K562 (cell line): Measurements from ENCODE around the gene WDR46. TPM values are rescaled to one million over a fixed set of nuclear protein-coding genes. Genes with fewer than 3 reads are reported as not detected.
A peak's percentile ranks its signal among the peaks of the same experiment; 100 is the strongest.

ENCODE experiments used
- CREBBP ChIP-seq: IDR thresholded peaks from one replicate; pipeline ENCODE4 v1.6.1; 2012; ENCODE audit warnings: low read depth, mild to moderate bottlenecking, control low read depth, inconsistent platforms, low read length
- CXXC5 ChIP-seq: fragments of 250-450 bp; sonication (Bioruptor Pico); IDR thresholded peaks from 2 replicates; pipeline ENCODE4 v1.8.0; 2022; ENCODE audit warnings: inconsistent platforms, mild to moderate bottlenecking, moderate library complexity
- HOXB6 ChIP-seq: fragments of 250-450 bp; sonication (Bioruptor Pico); IDR thresholded peaks from 2 replicates; pipeline ENCODE4 v1.5.1; 2022; ENCODE audit warnings: mild to moderate bottlenecking, borderline replicate concordance
- KDM4B ChIP-seq, 2 experiments: fragments of 450-650 bp in 1 of 2; sonication (generic) in 1 of 2; IDR thresholded peaks; 2 replicates each; pipeline ENCODE4 v1.6.1; 2016 to 2017; ENCODE audit warnings: borderline replicate concordance in 2 of 2, antibody characterized with exemption in 1 of 2, low read depth in 1 of 2, mild to moderate bottlenecking in 1 of 2
- SMARCE1 ChIP-seq: fragments of 450-650 bp; IDR thresholded peaks from 2 replicates; pipeline ENCODE4 v1.7.1; 2016; ENCODE audit warnings: mild to moderate bottlenecking
- ZNF239 ChIP-seq: fragments of 250-450 bp; sonication (Bioruptor Pico); IDR thresholded peaks from 2 replicates; pipeline ENCODE4 v1.4.0; 2020; ENCODE audit warnings: mild to moderate bottlenecking
- ZNF395 ChIP-seq: fragments of 200-800 bp; sonication (Bioruptor generic); IDR thresholded peaks from 2 replicates; pipeline ENCODE4 v1.6.1; 2017; ENCODE audit warnings: missing genetic modification characterization, missing compliant biosample characterization
- ZNF445 ChIP-seq: fragments of 250-450 bp; sonication (Bioruptor Pico); IDR thresholded peaks from 2 replicates; pipeline ENCODE4 v1.4.0; 2020; ENCODE audit warnings: low read depth, mild to moderate bottlenecking, moderate library complexity
- ZNF764 ChIP-seq: fragments of 250-450 bp; sonication (Bioruptor Pico); IDR thresholded peaks from 2 replicates; pipeline ENCODE4 v1.4.0; 2020; ENCODE audit warnings: low read depth, mild to moderate bottlenecking, moderate library complexity
- polyA plus RNA-seq, 8 experiments: library from polyadenylated mRNA; depleted of rRNA in 4 of 8; stranded (reverse) in 5 of 8; unstranded in 3 of 8; fragments of >200 nt; fragmentation: Nextera tagmentation in 2 of 8; fragmentation: Illumina TruSeq in 1 of 8; extraction: Ambion mirVana in 2 of 8; extraction: Trizol in 1 of 8; gene quantifications; 2 replicates each; pipeline versions ENCODE4 v1.2.1 to v1.2.3, GENCODE V29; 2011 to 2014; ENCODE audit warnings: inconsistent platforms in 1 of 8, missing spikeins in 1 of 8
- total RNA-seq, 7 experiments: library from RNA; depleted of rRNA in 6 of 7; stranded (reverse); fragments of >200 nt in 6 of 7; fragmentation: Illumina TruSeq in 2 of 7; extraction: Trizol in 2 of 7; gene quantifications; 2 replicates each; pipeline versions ENCODE4 v1.2.1 to v1.2.3, GENCODE V29; 2011 to 2021; ENCODE audit warnings: low replicate concordance in 1 of 7
- TF ChIP-seq, protein P1 (sequence below): fragments of 250-450 bp; sonication (Bioruptor Pico); IDR thresholded peaks from 2 replicates; pipeline ENCODE4 v1.9.0; 2021; ENCODE audit warnings: mild to moderate bottlenecking, inconsistent platforms
- TF ChIP-seq, protein P2 (sequence below): sonication (generic); formaldehyde crosslinking; IDR thresholded peaks from 2 replicates; pipeline ENCODE4 v1.8.1; 2023; ENCODE audit warnings: missing genetic modification reagents, mild to moderate bottlenecking, borderline replicate concordance
- TF ChIP-seq, protein P3 (sequence below): fragments of 250-450 bp; sonication (Bioruptor Pico); IDR thresholded peaks from 2 replicates; pipeline ENCODE4 v1.5.1; 2021; ENCODE audit warnings: mild to moderate bottlenecking
- TF ChIP-seq, protein P4 (sequence below): IDR thresholded peaks from 2 replicates; pipeline ENCODE4 v1.6.1; 2016; ENCODE audit warnings: missing genetic modification characterization, missing compliant biosample characterization

The WDR46 gene
- total and polyA plus RNA-seq, 9 of the 15 experiments (the other 6 are each of a cell fraction or from before 2014, with no cell fraction given), result 8.9 to 146 (median 93.1) TPM

GRCh38 chr6:33273924-33274902 lies 14.8 kb downstream of the WDR46 start (continued):
- TF ChIP-seq ZNF239 (CRISPR knock-in tag) (no peak), ZNF445 (CRISPR knock-in tag) (no peak), SMARCE1 (no peak), CXXC5 (CRISPR knock-in tag) (peak; percentile 22; the same call in 1 of the 2 replicates), HOXB6 (CRISPR knock-in tag) (no peak), ZNF764 (CRISPR knock-in tag) (no peak), KDM4B (IDR thresholded peaks at IDR 0.05; ENCODE audit: borderline replicate concordance in 2 of 2, low read depth in 1 of 2) (no peak), CREBBP (no peak), ZNF395 (CRISPR knock-in tag) (0 out of 2 replicates have a peak, but pooled peaks have one; percentile 25)
- TF ChIP-seq, protein P1, sequence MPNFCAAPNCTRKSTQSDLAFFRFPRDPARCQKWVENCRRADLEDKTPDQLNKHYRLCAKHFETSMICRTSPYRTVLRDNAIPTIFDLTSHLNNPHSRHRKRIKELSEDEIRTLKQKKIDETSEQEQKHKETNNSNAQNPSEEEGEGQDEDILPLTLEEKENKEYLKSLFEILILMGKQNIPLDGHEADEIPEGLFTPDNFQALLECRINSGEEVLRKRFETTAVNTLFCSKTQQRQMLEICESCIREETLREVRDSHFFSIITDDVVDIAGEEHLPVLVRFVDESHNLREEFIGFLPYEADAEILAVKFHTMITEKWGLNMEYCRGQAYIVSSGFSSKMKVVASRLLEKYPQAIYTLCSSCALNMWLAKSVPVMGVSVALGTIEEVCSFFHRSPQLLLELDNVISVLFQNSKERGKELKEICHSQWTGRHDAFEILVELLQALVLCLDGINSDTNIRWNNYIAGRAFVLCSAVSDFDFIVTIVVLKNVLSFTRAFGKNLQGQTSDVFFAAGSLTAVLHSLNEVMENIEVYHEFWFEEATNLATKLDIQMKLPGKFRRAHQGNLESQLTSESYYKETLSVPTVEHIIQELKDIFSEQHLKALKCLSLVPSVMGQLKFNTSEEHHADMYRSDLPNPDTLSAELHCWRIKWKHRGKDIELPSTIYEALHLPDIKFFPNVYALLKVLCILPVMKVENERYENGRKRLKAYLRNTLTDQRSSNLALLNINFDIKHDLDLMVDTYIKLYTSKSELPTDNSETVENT (CRISPR knock-in tag), result no peak
- TF ChIP-seq, protein P2, sequence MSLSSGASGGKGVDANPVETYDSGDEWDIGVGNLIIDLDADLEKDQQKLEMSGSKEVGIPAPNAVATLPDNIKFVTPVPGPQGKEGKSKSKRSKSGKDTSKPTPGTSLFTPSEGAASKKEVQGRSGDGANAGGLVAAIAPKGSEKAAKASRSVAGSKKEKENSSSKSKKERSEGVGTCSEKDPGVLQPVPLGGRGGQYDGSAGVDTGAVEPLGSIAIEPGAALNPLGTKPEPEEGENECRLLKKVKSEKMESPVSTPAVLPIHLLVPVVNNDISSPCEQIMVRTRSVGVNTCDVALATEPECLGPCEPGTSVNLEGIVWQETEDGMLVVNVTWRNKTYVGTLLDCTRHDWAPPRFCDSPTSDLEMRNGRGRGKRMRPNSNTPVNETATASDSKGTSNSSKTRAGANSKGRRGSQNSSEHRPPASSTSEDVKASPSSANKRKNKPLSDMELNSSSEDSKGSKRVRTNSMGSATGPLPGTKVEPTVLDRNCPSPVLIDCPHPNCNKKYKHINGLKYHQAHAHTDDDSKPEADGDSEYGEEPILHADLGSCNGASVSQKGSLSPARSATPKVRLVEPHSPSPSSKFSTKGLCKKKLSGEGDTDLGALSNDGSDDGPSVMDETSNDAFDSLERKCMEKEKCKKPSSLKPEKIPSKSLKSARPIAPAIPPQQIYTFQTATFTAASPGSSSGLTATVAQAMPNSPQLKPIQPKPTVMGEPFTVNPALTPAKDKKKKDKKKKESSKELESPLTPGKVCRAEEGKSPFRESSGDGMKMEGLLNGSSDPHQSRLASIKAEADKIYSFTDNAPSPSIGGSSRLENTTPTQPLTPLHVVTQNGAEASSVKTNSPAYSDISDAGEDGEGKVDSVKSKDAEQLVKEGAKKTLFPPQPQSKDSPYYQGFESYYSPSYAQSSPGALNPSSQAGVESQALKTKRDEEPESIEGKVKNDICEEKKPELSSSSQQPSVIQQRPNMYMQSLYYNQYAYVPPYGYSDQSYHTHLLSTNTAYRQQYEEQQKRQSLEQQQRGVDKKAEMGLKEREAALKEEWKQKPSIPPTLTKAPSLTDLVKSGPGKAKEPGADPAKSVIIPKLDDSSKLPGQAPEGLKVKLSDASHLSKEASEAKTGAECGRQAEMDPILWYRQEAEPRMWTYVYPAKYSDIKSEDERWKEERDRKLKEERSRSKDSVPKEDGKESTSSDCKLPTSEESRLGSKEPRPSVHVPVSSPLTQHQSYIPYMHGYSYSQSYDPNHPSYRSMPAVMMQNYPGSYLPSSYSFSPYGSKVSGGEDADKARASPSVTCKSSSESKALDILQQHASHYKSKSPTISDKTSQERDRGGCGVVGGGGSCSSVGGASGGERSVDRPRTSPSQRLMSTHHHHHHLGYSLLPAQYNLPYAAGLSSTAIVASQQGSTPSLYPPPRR (CRISPR knock-in tag), result no peak
- TF ChIP-seq, protein P3, sequence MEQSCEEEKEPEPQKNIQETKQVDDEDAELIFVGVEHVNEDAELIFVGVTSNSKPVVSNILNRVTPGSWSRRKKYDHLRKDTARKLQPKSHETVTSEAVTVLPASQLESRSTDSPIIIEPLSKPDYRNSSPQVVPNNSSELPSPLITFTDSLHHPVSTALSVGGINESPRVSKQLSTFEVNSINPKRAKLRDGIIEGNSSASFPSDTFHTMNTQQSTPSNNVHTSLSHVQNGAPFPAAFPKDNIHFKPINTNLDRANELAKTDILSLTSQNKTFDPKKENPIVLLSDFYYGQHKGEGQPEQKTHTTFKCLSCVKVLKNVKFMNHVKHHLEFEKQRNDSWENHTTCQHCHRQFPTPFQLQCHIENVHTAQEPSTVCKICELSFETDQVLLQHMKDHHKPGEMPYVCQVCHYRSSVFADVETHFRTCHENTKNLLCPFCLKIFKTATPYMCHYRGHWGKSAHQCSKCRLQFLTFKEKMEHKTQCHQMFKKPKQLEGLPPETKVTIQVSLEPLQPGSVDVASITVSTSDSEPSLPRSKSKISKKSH (CRISPR knock-in tag), result no peak
- TF ChIP-seq, protein P4, sequence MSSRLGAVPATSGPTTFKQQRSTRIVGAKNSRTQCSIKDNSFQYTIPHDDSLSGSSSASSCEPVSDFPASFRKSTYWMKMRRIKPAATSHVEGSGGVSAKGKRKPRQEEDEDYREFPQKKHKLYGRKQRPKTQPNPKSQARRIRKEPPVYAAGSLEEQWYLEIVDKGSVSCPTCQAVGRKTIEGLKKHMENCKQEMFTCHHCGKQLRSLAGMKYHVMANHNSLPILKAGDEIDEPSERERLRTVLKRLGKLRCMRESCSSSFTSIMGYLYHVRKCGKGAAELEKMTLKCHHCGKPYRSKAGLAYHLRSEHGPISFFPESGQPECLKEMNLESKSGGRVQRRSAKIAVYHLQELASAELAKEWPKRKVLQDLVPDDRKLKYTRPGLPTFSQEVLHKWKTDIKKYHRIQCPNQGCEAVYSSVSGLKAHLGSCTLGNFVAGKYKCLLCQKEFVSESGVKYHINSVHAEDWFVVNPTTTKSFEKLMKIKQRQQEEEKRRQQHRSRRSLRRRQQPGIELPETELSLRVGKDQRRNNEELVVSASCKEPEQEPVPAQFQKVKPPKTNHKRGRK, result no peak
